Neural progenitor cell (in vitro differentiated cells): ENCODE data around the gene C2. TPM values are rescaled to one million over a fixed set of nuclear protein-coding genes. Genes with fewer than 3 reads are reported as not detected.

ENCODE experiments used
- DNase-seq: peaks from one replicate; pipeline ENCODE4 v3.0.0-alpha.2; 2016; ENCODE audit warnings: low spot score
- H2AFZ ChIP-seq: fragments of 200-600 bp; sonication (generic); replicated peaks from 2 replicates; pipeline ENCODE4 v1.6.1; 2016; ENCODE audit warnings: antibody characterized with exemption
- H3F3A ChIP-seq: fragments of 200-600 bp; sonication (generic); 2 replicates; pipeline ENCODE4 v1.6.1; 2016; ENCODE audit warnings: antibody characterized with exemption, low read depth
- H3K27ac ChIP-seq: fragments of 200-600 bp; sonication (generic); 2 replicates; pipeline ENCODE4 v1.5.1; 2016; ENCODE audit warnings: mild to moderate bottlenecking
- H3K27me3 ChIP-seq: fragments of 200-600 bp; sonication (generic); 2 replicates; pipeline ENCODE4 v1.6.1; 2016; ENCODE audit warnings: mild to moderate bottlenecking, moderate library complexity
- H3K36me3 ChIP-seq: fragments of 200-600 bp; sonication (generic); 2 replicates; pipeline ENCODE4 v1.5.1; 2016
- H3K4me1 ChIP-seq: fragments of 200-600 bp; sonication (generic); 2 replicates; pipeline ENCODE4 v1.6.1; 2016; ENCODE audit warnings: mixed run types
- H3K4me2 ChIP-seq: fragments of 200-600 bp; sonication (generic); 2 replicates; pipeline ENCODE4 v1.6.1; 2016
- H3K4me3 ChIP-seq: fragments of 200-600 bp; sonication (generic); 2 replicates; pipeline ENCODE4 v1.5.1; 2016
- H3K79me2 ChIP-seq: fragments of 200-600 bp; sonication (generic); 2 replicates; pipeline ENCODE4 v1.6.1; 2016; ENCODE audit warnings: low read depth
- H3K9ac ChIP-seq: fragments of 200-600 bp; sonication (generic); 2 replicates; pipeline ENCODE4 v1.6.1; 2016
- H3K9me3 ChIP-seq: fragments of 200-600 bp; sonication (generic); 2 replicates; pipeline ENCODE4 v1.5.1; 2016; ENCODE audit warnings: low read depth
- H4K20me1 ChIP-seq: fragments of 200-600 bp; sonication (generic); 2 replicates; pipeline ENCODE4 v1.6.1; 2016; ENCODE audit warnings: low read depth
- H3K27ac Mint-ChIP-seq: 3 replicates; pipeline ENCODE4 v1.8.0; 2021; ENCODE audit warnings: mixed read lengths
- H3K27me3 Mint-ChIP-seq: 2 replicates; pipeline ENCODE4 v1.8.0; 2022; ENCODE audit warnings: low read depth, mild to moderate bottlenecking, inconsistent platforms, moderate library complexity, mixed read lengths; ENCODE audit not compliant: insufficient read depth
- H3K36me3 Mint-ChIP-seq: 3 replicates; pipeline ENCODE4 v1.8.0; 2021; ENCODE audit warnings: mixed read lengths
- H3K4me1 Mint-ChIP-seq: 3 replicates; pipeline ENCODE4 v1.8.0; 2021; ENCODE audit warnings: mixed read lengths
- H3K4me3 Mint-ChIP-seq: 3 replicates; pipeline ENCODE4 v1.8.0; 2021; ENCODE audit warnings: mild to moderate bottlenecking, moderate library complexity, mixed read lengths
- H3K9me3 Mint-ChIP-seq: 3 replicates; pipeline ENCODE4 v1.8.0; 2020; ENCODE audit warnings: mixed read lengths
- EZH2 ChIP-seq: fragments of 200-600 bp; sonication (generic); IDR thresholded peaks from 2 replicates; pipeline ENCODE4 v1.6.1; 2017; ENCODE audit warnings: antibody characterized with exemption, mild to moderate bottlenecking, moderate library complexity
- EZH2phosphoT487 ChIP-seq: fragments of 200-600 bp; sonication (generic); IDR thresholded peaks from 2 replicates; pipeline ENCODE4 v1.6.1; 2017; ENCODE audit warnings: antibody characterized with exemption
- total RNA-seq: library from RNA; depleted of rRNA; stranded (reverse); fragments of >200 nt; gene quantifications from 2 replicates; pipeline ENCODE4 v1.2.3, GENCODE V29; 2015; ENCODE audit warnings: low replicate concordance
- TF ChIP-seq, protein P1 (sequence below): fragments of 200-600 bp; sonication (generic); IDR thresholded peaks from 2 replicates; pipeline ENCODE4 v1.5.1; 2017; ENCODE audit warnings: antibody characterized with exemption, mild to moderate bottlenecking

C2 gene
- total RNA-seq, 1 donor from 2014 or later: 1.1 TPM

GRCh38 chr6:31954511-31954910 is 27.0 kb downstream of the C2 start:
- TF ChIP-seq EZH2 (no peak), EZH2phosphoT487 (no peak)
- TF ChIP-seq, protein P1, sequence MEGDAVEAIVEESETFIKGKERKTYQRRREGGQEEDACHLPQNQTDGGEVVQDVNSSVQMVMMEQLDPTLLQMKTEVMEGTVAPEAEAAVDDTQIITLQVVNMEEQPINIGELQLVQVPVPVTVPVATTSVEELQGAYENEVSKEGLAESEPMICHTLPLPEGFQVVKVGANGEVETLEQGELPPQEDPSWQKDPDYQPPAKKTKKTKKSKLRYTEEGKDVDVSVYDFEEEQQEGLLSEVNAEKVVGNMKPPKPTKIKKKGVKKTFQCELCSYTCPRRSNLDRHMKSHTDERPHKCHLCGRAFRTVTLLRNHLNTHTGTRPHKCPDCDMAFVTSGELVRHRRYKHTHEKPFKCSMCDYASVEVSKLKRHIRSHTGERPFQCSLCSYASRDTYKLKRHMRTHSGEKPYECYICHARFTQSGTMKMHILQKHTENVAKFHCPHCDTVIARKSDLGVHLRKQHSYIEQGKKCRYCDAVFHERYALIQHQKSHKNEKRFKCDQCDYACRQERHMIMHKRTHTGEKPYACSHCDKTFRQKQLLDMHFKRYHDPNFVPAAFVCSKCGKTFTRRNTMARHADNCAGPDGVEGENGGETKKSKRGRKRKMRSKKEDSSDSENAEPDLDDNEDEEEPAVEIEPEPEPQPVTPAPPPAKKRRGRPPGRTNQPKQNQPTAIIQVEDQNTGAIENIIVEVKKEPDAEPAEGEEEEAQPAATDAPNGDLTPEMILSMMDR: no peak
- Mint-ChIP-seq H3K4me1 (peaks cover 17% of the 10 kb centered on the region), H3K27me3 (peaks cover 4% of the 10 kb centered on the region), H3K27ac (no peak overlapping the region), H3K9me3 (no peaks in the 10 kb centered on the region), H3K36me3 (peaks cover 17% of the 10 kb centered on the region), H3K4me3 (no peak overlapping the region)
- Histone ChIP-seq H3K27me3 (no peaks in the 10 kb centered on the region), H3K9ac (no peak overlapping the region), H3K4me2 (no peak overlapping the region), H3K9me3 (no peaks in the 10 kb centered on the region), H4K20me1 (no peaks in the 10 kb centered on the region), H3K36me3 (peaks cover 5% of the 10 kb centered on the region), H3F3A (peaks cover 10% of the 10 kb centered on the region), H3K79me2 (peaks cover 26% of the 10 kb centered on the region), H3K27ac (no peak overlapping the region), H3K4me3 (no peak overlapping the region), H3K4me1 (peaks cover 8% of the 10 kb centered on the region), H2AFZ (no peak overlapping the region)
- DNase-seq: no peak

- Histone ChIP-seq H3K36me3 (peaks cover 5% of the 10 kb centered on the region), H2AFZ (no peak overlapping the region), H3K27ac (no peak overlapping the region), H3K9ac (no peak overlapping the region), H3K4me1 (peaks cover 11% of the 10 kb centered on the region), H4K20me1 (no peaks in the 10 kb centered on the region), H3K4me3 (no peak overlapping the region), H3K79me2 (peaks cover 38% of the 10 kb centered on the region), H3F3A (peaks cover 10% of the 10 kb centered on the region), H3K9me3 (no peaks in the 10 kb centered on the region), H3K4me2 (no peak overlapping the region), H3K27me3 (no peaks in the 10 kb centered on the region)
- Mint-ChIP-seq H3K36me3 (peaks cover 16% of the 10 kb centered on the region), H3K27me3 (peaks cover 2% of the 10 kb centered on the region), H3K27ac (no peak overlapping the region), H3K4me1 (peaks cover 25% of the 10 kb centered on the region), H3K9me3 (no peaks in the 10 kb centered on the region), H3K4me3 (peak overlapping the region; percentile 98)
- TF ChIP-seq, protein P1: no peak
- TF ChIP-seq EZH2 (no peak), EZH2phosphoT487 (no peak)
- DNase-seq: no peak
Observed at GRCh38 chr6:31956796-31957195, 29.3 kb downstream of the C2 start.

GRCh38 chr6:31958412-31958740 is 30.9 kb downstream of the C2 start:
- peaks cover 38% of the 10 kb centered on the region for H3K79me2 ChIP-seq
- H3K9ac ChIP-seq: peak overlapping the region; percentile 96
- DNase-seq: no peak
- H4K20me1 ChIP-seq: no peaks in the 10 kb centered on the region
- peak overlapping the region; percentile 98 for H3K4me3 Mint-ChIP-seq
- peaks cover 26% of the 10 kb centered on the region for H3K36me3 Mint-ChIP-seq
- H3K4me3 ChIP-seq: peak overlapping the region; percentile 95
- H3K27me3 ChIP-seq: no peaks in the 10 kb centered on the region
- H2AFZ ChIP-seq: peak overlapping the region; percentile 90
- no peaks in the 10 kb centered on the region for H3K9me3 ChIP-seq
- peaks cover 5% of the 10 kb centered on the region for H3K36me3 ChIP-seq
- H3K4me1 ChIP-seq: peaks cover 11% of the 10 kb centered on the region
- H3K4me1 Mint-ChIP-seq: peaks cover 25% of the 10 kb centered on the region
- peaks cover 2% of the 10 kb centered on the region for H3K27me3 Mint-ChIP-seq
- no peak for TF ChIP-seq EZH2
- TF ChIP-seq, protein P1: no peak
- no peak for TF ChIP-seq EZH2phosphoT487
- H3K4me2 ChIP-seq: peak overlapping the region; percentile 97
- H3K9me3 Mint-ChIP-seq: no peaks in the 10 kb centered on the region
- H3K27ac ChIP-seq: no peak overlapping the region
- H3K27ac Mint-ChIP-seq: peak overlapping the region; percentile 15
- H3F3A ChIP-seq: peaks cover under 1% of the 10 kb centered on the region
